HEK293T (cell line): ENCODE measurements around the gene CCNI2.

Source experiments
- CTCF ChIA-PET: fragments of 350-600 bp; formaldehyde crosslinking; extraction: SDS; loops from one replicate; lab custom pipeline; 2021; ENCODE audit warnings: antibody characterized with exemption, inconsistent platforms; lab: Yijun Ruan, JAX
- POLR2A ChIA-PET: fragments of 350-600 bp; formaldehyde crosslinking; extraction: SDS; loops from one replicate; lab custom pipeline; 2020; ENCODE audit warnings: antibody characterized with exemption, inconsistent platforms; lab: Yijun Ruan, JAX
- DNase-seq: peaks from one replicate; pipeline ENCODE4 v3.0.0; 2012; ENCODE audit warnings: mixed read lengths; ENCODE audit errors: extremely low spot score
- ARNT ChIP-seq: fragments of 450-650 bp; IDR thresholded peaks from 2 replicates; pipeline ENCODE4 v1.6.1; 2017; ENCODE audit warnings: mild to moderate bottlenecking
- BHLHE40 ChIP-seq: fragments of 450-650 bp; IDR thresholded peaks from 2 replicates; pipeline ENCODE4 v1.6.1; 2016; ENCODE audit warnings: mild to moderate bottlenecking, moderate library complexity, borderline replicate concordance
- CTBP1 ChIP-seq: fragments of 450-650 bp; IDR thresholded peaks from 2 replicates; pipeline ENCODE4 v1.6.1; 2016; ENCODE audit warnings: borderline replicate concordance
- ELF4 ChIP-seq: fragments of 450-650 bp; IDR thresholded peaks from 2 replicates; pipeline ENCODE4 v1.6.1; 2017; ENCODE audit warnings: antibody characterized with exemption
- FOXA1 ChIP-seq: fragments of 450-650 bp; IDR thresholded peaks from 2 replicates; pipeline ENCODE4 v1.6.1; 2016; ENCODE audit warnings: mild to moderate bottlenecking
- FOXK2 ChIP-seq: fragments of 450-650 bp; IDR thresholded peaks from 2 replicates; pipeline ENCODE4 v1.6.1; 2016; ENCODE audit warnings: mild to moderate bottlenecking
- FOXM1 ChIP-seq: fragments of 450-650 bp; IDR thresholded peaks from 2 replicates; pipeline ENCODE4 v1.6.1; 2017; ENCODE audit warnings: mild to moderate bottlenecking, borderline replicate concordance
- HDGF ChIP-seq: fragments of 450-650 bp; IDR thresholded peaks from 2 replicates; pipeline ENCODE4 v1.6.1; 2017; ENCODE audit warnings: antibody characterized with exemption, borderline replicate concordance
- L3MBTL2 ChIP-seq: fragments of 450-650 bp; conservative IDR thresholded peaks from 2 replicates; pipeline ENCODE4 v1.6.1; 2016; ENCODE audit warnings: mild to moderate bottlenecking
- LEF1 ChIP-seq: fragments of 450-650 bp; IDR thresholded peaks from 2 replicates; pipeline ENCODE4 v1.6.1; 2017; ENCODE audit warnings: mild to moderate bottlenecking, borderline replicate concordance
- NFRKB ChIP-seq: fragments of 450-650 bp; IDR thresholded peaks from 2 replicates; pipeline ENCODE4 v1.6.1; 2016; ENCODE audit warnings: mild to moderate bottlenecking, moderate library complexity
- PKNOX1 ChIP-seq: fragments of 450-650 bp; IDR thresholded peaks from 2 replicates; pipeline ENCODE4 v1.6.1; 2016
- SP1 ChIP-seq: fragments of 450-650 bp; IDR thresholded peaks from 2 replicates; pipeline ENCODE4 v1.6.1; 2017
- SUZ12 ChIP-seq: fragments of 450-650 bp; IDR thresholded peaks from 2 replicates; pipeline ENCODE4 v1.6.1; 2016; ENCODE audit warnings: mild to moderate bottlenecking
- TARDBP ChIP-seq: fragments of 450-650 bp; IDR thresholded peaks from 2 replicates; pipeline ENCODE4 v1.6.1; 2016
- ZNF384 ChIP-seq: fragments of 450-650 bp; IDR thresholded peaks from 2 replicates; pipeline ENCODE4 v1.6.1; 2016

CCNI2 gene

GRCh38 chr5:132765311-132766019 lies 18.2 kb downstream of the CCNI2 start:
- no peak for DNase-seq
- POLR2A ChIA-PET: interaction anchor here (0.6 to 1.5 kb wide), 2 partner anchors 10 to 19 kb away, joined by 3 to 4 read pairs; no protein-coding TSS in a partner anchor
- TF ChIP-seq NFRKB: no peak
- TF ChIP-seq BHLHE40: no peak
- no peak for TF ChIP-seq FOXK2
- TF ChIP-seq CTBP1: no peak
- no peak for TF ChIP-seq LEF1
- CTCF ChIA-PET: no interaction called here

GRCh38 chr5:132766020-132766805 lies 19.0 kb downstream of the CCNI2 start:
- DNase-seq: no peak
- POLR2A ChIA-PET: interaction anchor here (1.5 to 1.7 kb wide), 2 partner anchors 9 to 11 kb away, joined by 4 to 5 read pairs; partner anchors contain the start of gene SEPTIN8
- TF ChIP-seq ARNT (no peak), LEF1 (no peak), BHLHE40 (no peak), HDGF (no peak), SP1 (no peak), NFRKB (no peak), L3MBTL2 (no peak), ELF4 (no peak), TARDBP (no peak), FOXK2 (no peak), CTBP1 (no peak), PKNOX1 (no peak), ZNF384 (no peak), SUZ12 (no peak), FOXA1 (no peak)
- CTCF ChIA-PET: interaction anchor here (1.0 kb wide), 1 partner anchor 54 kb away, joined by 4 read pairs; no protein-coding TSS in a partner anchor

- ChIA-PET CTCF (interaction anchor here (1.0 kb wide), 1 partner anchor 54 kb away, joined by 4 read pairs; no protein-coding TSS in a partner anchor), POLR2A (interaction anchor here (1.0 to 1.7 kb wide), 2 partner anchors 9 to 11 kb away, joined by 5 to 6 read pairs; partner anchors contain the start of gene SEPTIN8)
- TF ChIP-seq FOXA1: no peak
- TF ChIP-seq L3MBTL2: no peak
- TF ChIP-seq SP1: no peak
- TF ChIP-seq ELF4: no peak
- no peak for TF ChIP-seq FOXK2
- no peak for TF ChIP-seq TARDBP
- TF ChIP-seq PKNOX1: no peak
- no peak for TF ChIP-seq ZNF384
- no peak for TF ChIP-seq NFRKB
- TF ChIP-seq BHLHE40: no peak
- TF ChIP-seq LEF1: no peak
- TF ChIP-seq HDGF: no peak
- TF ChIP-seq FOXM1: no peak
- no peak for TF ChIP-seq ARNT
- TF ChIP-seq SUZ12: no peak
- no peak for TF ChIP-seq CTBP1
- DNase-seq: no peak
Measured at GRCh38 chr5:132766806-132767055, 19.5 kb downstream of the CCNI2 start.

GRCh38 chr5:132767150-132767549 lies 19.9 kb downstream of the CCNI2 start:
- CTCF ChIA-PET: interaction anchor here (1.0 kb wide), 1 partner anchor 53 kb away, joined by 4 read pairs; no protein-coding TSS in a partner anchor
- POLR2A ChIA-PET: interaction anchor here (1.0 to 1.7 kb wide), 2 partner anchors 9 to 10 kb away, joined by 5 to 6 read pairs; partner anchors contain the start of gene SEPTIN8
- no peak for TF ChIP-seq CTBP1
- no peak for TF ChIP-seq FOXA1
- no peak for TF ChIP-seq SP1
- no peak for TF ChIP-seq SUZ12
- TF ChIP-seq NFRKB: no peak
- TF ChIP-seq ZNF384: no peak
- TF ChIP-seq ARNT: no peak
- TF ChIP-seq TARDBP: no peak
- TF ChIP-seq FOXK2: no peak
- no peak for DNase-seq

- TF ChIP-seq FOXA1 (no peak), BHLHE40 (no peak), TARDBP (no peak), SP1 (no peak), CTBP1 (no peak), ARNT (no peak), ELF4 (no peak)
- POLR2A ChIA-PET: no interaction called here
- CTCF ChIA-PET: interaction anchor here (1.1 kb wide), 1 partner anchor 52 kb away, joined by 8 read pairs; no protein-coding TSS in a partner anchor
- no peak for DNase-seq
Measured at GRCh38 chr5:132768485-132768868, 21.3 kb downstream of the CCNI2 start.

GRCh38 chr5:132770476-132771159 lies 23.4 kb downstream of the CCNI2 start:
- ChIA-PET CTCF (no interaction called here), POLR2A (interaction anchor here (0.8 kb wide), 1 partner anchor 23 kb away, joined by 3 read pairs; the partner anchor contains the start of gene CCNI2)
- TF ChIP-seq LEF1: no peak
- TF ChIP-seq ARNT: no peak
- no peak for TF ChIP-seq CTBP1
- no peak for TF ChIP-seq FOXM1
- no peak for TF ChIP-seq FOXA1
- no peak for TF ChIP-seq SP1
- no peak for TF ChIP-seq TARDBP
- no peak for TF ChIP-seq FOXK2
- DNase-seq: no peak
